HG03432 (cell line): ENCODE results near the gene ASPDH.

ENCODE experiments used
- ATAC-seq: cut with Tn5 transposase; IDR thresholded peaks from one replicate; pipeline ENCODE4 v1.9.1; 2021; ENCODE audit warnings: mild to moderate bottlenecking, moderate library complexity; ENCODE audit not compliant: unreplicated experiment

ASPDH gene

DNA sequence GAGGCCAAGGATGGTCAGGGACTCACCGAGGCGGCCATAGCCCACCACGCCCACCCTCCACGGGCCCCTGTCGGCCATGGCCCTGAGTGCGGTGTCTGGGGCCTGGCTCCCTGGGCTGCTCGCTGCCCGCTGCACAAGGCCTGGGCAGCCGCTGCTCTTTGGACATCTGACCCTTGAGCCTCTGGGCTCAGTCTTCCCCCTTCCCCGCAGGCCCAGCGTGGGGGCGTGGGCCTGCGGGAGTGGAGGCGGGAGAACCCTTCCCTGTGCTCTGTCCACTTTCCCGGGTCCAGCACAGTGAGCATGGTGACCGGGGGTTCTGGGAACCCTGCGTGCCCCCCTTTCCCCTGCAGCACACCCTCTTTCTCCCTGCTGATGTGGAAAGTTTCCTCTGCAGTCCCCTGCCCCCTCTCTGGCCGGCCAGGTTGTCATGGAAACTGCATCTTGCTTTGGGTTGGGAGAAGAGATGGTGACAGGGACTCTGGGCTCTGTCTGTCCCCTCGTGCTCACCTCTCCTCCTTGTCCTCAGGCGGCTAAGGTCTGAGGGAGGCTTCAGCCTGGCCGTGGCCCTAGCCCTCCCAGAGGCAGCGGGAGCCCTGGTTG is at the start of gene ASPDH:
Gene ASPDH, minus strand, starts transcription at position 168 of the 600 bp plus-strand sequence. Its CDS starts 90 bp downstream, at position 78.
- ATAC-seq, result no peak

GRCh38 chr19:50562996-50563395 is 49.3 kb upstream of the ASPDH start:
- no peak for ATAC-seq

DNA sequence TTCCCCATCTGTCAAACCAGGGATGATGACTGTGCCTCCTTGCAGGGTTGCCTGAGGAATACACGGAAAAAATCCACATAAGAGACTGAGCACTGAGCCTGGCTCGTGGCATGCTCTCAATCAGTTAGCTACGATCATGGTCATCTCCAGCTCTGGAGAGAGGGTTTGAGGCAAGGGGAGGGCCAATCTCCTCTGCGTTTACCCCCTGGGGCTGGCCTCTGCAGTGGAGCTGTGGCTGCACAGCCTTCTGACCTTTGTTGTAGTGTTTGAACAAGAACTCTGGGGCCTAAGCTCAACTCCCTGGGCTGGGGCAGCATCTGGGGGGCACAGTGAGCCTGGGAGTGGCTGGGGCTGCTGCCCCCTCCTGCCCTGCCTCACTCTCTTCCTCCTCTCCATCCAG is 48.6 kb upstream of the ASPDH start:
- ATAC-seq, result no peak

- no peak for ATAC-seq
Measured at GRCh38 chr19:50559636-50560035, 45.9 kb upstream of the ASPDH start.

- no peak for ATAC-seq
Measured at GRCh38 chr19:50558449-50558848, 44.7 kb upstream of the ASPDH start.

DNA sequence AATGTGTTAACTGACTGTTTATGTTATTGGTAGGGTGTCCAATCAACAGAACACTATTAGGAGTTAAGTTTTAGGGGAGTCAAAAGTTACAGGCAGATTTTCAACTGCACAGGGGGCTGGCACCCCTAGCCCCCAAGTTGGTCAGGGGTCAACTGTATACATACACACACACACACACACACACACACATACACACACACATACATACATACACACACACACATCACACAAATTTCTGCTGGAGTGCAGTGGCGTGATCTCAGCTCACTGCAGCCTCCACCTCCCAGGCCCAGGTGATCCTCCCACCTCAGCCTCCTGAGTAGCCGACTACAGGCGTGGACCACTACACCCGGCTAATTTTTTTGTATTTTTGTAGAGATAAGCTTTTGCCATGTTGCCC is 44.3 kb upstream of the ASPDH start:
- no peak for ATAC-seq

DNA sequence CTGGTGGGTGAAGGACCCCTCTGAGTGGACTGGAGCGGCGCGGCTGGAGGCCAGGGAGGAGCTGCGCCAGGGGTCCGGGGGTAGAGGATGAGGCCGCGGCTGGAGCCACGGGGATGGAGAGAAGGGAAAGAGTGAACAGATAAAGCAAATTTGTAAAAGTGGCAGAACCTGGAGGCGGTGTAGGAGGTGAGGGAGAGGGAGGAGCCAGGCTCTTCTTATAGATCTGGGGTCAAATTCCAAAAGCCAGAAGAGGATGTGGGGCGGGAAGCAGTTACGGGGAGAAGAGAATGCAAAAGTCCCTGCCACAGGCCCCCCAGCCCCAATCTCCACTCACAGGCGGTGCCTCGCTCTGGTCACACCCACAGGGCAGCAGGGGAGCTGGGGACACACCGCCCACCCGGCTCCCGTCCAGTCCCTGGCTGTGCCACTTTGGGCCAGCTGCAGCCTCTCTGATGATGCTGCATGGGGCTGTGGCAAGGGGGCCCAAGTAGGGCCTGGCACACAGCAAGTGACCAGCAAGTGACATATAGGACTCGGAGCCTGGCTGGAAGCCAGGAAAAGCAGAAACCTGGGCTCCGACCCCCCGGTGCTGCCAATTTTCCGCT is 43.4 kb upstream of the ASPDH start:
- no peak for ATAC-seq

DNA sequence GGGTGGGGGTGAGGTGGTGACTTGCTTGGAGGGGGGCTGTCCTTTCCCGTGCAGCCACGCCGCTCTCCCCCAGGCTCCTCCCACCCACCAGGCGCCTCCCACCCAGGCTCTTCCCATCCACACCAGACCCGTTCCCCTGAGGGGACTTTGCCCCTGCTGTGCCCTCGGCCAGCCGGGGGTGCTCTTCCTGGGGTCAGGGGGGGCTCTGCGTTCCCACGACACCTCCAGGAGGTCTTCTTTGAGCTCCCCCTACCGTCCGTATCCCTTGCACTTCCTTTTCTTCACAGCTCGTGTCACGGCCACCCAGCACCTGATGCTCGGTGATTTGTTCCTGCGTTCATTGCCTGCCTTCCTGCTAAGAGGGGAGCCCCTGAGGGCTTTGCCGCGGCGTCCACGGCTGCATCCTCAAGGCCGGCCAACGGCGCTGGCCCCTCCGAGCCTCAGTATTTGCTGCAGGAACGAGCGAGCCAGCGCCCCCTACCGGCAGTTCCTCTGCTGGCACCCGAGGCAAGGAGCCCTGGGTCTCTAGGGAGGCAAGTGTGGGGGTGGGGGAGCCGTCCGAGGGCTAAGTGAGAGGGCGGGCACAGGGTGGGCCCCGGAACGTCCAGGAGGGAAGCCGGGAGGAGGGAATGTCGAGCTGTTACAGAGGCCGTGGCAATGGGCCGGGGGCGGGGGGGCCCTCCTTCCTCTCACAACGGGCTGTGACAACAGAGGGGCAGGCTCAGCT is 42.7 kb upstream of the ASPDH start:
- ATAC-seq, result no peak

GRCh38 chr19:50555450-50556281 is 42.0 kb upstream of the ASPDH start:
- ATAC-seq, result no peak

GRCh38 chr19:50555033-50555432 is 41.3 kb upstream of the ASPDH start:
- ATAC-seq, result no peak

- ATAC-seq, result no peak
Measured at GRCh38 chr19:50554212-50554611, 40.5 kb upstream of the ASPDH start.

DNA sequence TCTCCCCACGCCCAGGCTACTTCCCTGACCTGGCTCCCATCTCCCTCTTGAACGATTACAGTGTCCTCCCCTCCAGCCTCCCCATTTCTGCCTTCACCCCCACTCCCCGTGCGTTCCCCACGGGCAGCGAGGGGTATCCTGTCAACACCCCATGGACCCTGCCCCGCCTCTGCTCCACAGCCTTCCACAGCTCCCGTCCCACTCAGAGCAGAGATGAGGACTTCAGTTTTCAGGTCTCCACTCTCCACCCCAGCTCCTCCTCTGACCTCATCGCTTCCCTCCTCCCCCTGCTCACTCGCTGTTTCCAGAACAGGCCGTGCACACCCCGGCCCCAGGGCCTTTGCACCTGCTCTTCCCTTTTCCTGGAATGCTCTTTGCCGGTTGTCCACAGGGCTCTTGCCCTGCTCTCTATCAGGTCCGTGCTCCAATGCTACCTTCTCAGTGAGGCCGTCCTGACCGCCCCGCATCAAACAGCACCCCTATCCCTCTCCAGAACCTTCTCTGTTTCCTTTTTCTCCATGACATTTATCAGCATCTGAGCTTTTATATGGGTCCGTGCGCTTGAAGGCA is 39.5 kb upstream of the ASPDH start:
- ATAC-seq, result no peak

DNA sequence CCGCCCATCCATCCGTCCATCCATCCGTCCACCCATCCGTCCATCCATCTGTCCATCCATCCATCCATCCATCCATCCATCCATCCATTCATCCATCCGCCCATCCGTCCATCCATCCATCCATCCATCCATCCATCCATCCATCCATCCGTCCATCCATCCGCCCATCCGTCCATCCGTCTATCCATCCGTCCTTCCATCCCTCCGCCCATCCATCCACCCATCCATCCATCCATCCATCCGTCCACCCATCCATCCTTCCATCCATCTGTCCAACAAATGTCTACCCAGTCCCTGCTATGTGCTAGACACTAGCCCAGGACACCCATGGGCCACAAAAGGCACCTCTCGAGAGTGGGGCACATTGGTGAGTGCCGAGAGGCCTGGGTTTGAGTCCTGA is 38.8 kb upstream of the ASPDH start:
- ATAC-seq, result no peak

GRCh38 chr19:50551715-50552187 is 38.0 kb upstream of the ASPDH start:
- no peak for ATAC-seq

DNA sequence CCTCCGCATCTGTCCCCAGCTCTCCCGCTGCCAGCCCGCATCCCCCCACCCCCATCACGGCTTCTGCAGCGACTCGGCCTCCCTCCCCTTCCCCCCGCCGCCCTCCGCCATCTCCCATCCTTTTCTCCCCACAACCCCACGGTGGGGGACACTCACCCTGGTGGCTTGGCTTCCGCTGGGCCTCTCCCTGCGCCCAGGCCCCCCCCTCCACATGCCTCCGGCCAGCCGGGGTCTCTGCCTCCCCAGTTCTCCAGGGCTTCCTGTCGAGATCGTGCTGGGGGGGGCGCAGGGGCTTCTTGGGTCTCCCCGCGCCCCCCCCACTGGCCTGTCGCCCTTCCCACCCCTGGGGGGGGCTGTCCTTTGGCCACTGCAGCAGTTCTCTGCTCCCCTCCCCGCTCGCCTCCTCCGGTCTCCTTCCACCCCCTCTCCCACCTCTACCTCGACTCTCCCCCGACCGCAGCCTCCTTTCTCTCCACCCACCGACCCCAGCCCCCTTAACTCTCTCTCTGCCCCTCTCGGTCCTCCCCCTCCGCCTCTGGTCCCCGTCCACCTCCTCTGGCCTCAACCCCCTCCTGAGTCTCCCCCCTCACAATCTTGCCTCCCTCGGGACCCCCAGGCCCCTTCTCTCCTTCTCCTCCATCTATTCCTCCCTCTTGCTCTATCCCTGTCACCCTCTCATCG is 37.5 kb upstream of the ASPDH start:
- ATAC-seq, result no peak

DNA sequence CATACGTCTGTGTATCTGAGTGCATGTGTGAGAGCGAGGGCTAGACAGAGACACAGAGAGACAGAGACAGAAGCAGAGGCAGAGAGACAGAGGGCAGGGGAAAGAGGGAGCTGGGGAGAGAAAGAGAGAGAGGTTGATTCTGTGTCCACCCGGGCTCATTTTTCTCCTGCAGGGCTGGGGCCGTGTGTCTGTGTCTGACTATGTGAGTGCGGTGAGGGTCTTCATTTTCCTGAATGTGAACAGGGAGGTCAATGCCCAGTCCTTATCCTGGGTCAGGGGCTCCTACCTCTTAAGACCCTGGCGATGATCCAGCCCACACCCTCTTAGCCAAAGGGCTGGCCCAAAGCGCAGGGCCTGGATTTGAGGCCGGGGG is 36.9 kb upstream of the ASPDH start:
- ATAC-seq, result no peak

GRCh38 chr19:50549927-50550593 is 36.3 kb upstream of the ASPDH start:
- ATAC-seq, result no peak

- ATAC-seq, result no peak
Measured at GRCh38 chr19:50549059-50549926, 35.6 kb upstream of the ASPDH start.
